ENCODE data around the gene SKP2.

DNA sequence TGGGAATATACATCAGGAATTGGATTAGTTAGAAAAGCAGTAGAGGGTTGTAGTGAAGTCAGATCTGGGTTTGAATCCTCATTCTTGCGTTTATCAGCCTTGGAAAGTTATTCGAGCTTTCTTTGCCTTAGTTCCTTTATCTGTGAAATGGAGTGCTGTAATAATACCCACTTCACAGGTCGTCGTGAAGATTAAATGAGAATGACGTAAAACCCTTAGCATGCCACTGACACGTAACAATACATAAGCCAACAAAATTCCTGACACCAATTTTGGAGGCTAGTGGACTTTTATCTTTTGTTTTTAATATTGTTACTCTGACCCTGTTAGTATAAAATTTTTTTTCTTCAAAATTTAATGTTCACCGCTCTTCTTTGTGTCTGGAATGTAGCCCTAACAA lies 3.4 kb downstream of the SKP2 start:
- TF ChIP-seq POLR2A (IDR thresholded peaks at IDR 0.05), result no peak
- TF ChIP-seq, protein P1, sequence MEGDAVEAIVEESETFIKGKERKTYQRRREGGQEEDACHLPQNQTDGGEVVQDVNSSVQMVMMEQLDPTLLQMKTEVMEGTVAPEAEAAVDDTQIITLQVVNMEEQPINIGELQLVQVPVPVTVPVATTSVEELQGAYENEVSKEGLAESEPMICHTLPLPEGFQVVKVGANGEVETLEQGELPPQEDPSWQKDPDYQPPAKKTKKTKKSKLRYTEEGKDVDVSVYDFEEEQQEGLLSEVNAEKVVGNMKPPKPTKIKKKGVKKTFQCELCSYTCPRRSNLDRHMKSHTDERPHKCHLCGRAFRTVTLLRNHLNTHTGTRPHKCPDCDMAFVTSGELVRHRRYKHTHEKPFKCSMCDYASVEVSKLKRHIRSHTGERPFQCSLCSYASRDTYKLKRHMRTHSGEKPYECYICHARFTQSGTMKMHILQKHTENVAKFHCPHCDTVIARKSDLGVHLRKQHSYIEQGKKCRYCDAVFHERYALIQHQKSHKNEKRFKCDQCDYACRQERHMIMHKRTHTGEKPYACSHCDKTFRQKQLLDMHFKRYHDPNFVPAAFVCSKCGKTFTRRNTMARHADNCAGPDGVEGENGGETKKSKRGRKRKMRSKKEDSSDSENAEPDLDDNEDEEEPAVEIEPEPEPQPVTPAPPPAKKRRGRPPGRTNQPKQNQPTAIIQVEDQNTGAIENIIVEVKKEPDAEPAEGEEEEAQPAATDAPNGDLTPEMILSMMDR (IDR thresholded peaks at IDR 0.05), result no peak

Data from lower leg skin (tissue), 3 donors.